ENCODE data around the gene PLD5.
A peak's percentile ranks its signal among the peaks of the same experiment; 100 is the strongest.
"Not testable (repeated sequence)": the region's sequence is repeated elsewhere in the genome, so short reads cannot be mapped to it uniquely, and the experiment has no call there.

Gene PLD5

DNA sequence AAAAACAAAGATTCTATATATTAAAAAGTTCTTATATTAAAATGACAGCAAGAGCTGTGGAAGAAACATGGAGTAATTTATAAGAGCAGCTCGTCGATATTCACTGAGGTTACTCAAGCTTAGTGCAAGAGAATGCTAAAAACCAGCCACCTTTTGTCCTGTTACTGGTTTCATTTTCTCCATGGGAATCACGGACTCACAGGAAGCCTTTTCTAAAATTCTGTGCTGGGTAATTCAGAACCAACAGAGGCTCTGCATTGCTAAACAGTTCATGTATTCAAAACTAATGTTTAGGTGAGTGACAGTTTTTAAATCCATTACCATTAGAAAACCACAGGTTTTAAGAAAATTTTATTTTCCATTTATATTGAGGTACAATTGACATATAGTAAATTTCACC is 377.8 kb downstream of the PLD5 start:
- no peak for DNase-seq (ENCODE audit: low read depth)

GRCh38 chr1:242140836-242141235 is 383.7 kb downstream of the PLD5 start:
- DNase-seq (ENCODE audit: low read depth) = no peak

DNA sequence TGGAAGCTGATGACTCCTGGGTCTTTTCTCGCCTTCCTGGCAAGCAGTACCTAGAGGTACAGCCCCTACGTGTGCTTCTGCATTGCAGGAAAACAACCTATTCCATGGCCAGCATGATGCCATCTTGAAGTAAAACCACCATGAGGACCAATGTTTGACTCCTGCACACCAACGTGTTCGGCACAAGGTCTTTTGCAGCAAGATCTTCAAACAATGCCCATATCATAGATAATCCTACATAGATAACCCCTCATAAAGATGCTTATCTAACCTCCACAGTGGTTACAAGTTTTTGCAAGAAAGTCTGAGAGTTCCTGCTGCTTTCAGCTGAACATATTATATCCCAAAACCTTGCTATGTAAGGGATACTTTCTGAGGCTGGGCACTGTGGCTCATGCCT is 384.5 kb downstream of the PLD5 start:
- DNase-seq (ENCODE audit: low read depth) = no peak

DNA sequence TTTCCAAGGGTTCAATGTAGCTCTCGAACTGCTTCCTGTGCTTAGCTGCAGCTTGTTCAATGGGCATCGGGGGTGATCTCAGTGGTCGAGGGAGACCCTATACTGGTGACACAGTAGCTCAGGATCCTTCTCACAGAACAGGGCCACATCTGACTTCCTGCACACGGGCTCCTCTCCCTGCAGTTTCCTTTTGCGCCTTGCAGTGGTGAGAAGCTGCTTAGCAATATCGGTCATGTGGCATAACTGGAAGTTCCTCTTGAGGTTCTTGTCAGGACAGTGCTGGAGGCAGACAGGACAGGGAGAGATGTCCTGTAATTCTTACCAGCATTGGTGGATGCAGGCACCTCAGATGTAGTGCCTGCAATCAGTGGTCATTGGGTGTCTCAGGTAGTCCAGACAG is 385.1 kb downstream of the PLD5 start:
- DNase-seq (ENCODE audit: low read depth) = no peak

DNA sequence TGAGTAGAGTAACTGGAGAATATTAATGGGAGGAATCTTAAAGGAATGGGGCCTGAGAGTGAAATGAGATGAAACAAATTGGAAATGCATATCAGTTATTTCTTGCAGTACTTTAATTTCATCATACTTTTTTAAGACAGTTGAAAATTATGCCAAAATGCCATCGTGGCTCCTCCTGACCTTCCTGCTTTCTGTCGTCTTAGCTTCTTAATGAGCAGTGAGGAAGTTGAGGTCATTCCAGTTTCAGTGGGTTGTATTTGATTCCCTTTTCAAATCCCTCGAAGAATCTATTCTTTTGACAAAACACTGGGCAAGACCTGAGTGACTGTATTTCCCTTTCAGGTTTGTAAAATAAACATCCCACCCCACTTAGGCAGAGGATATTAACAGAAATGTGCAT is 390.7 kb downstream of the PLD5 start:
- DNase-seq (ENCODE audit: low read depth) = no peak

GRCh38 chr1:242133351-242133750 is 391.1 kb downstream of the PLD5 start:
- DNase-seq (ENCODE audit: low read depth) = no peak

DNA sequence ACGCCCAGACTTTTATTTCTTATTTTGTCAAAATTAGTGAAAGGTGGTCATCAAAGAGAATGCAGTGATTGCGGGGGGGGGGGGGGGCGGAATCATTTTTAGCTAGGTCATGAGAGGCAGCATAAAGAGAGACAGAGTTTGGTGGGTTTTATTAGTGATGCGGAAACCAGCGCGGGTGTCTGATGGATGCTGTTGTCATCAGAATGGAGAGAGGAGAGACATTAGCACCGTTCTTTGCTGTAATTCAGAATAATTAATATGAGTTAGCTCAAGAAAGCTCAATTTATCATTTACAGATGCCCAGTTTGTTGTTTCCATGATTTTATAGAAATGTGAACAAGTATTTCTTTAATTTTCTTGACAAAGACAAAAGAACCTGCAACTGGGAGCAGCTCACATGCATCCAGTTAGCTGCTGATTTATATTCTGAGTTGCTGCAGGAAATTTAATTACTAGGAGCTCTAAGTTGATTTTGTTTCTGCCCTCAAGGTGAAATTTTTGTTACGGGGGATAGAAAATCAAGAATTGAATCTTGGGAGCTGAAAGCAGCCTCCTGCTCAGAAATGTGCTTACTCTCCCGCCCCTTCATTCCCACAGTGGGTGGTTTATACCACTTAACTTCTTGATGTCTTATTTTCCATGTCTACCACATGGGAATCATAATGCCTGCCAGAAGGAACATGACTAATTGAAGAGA is 392.2 kb downstream of the PLD5 start:
- DNase-seq (ENCODE audit: low read depth) = no peak

DNA sequence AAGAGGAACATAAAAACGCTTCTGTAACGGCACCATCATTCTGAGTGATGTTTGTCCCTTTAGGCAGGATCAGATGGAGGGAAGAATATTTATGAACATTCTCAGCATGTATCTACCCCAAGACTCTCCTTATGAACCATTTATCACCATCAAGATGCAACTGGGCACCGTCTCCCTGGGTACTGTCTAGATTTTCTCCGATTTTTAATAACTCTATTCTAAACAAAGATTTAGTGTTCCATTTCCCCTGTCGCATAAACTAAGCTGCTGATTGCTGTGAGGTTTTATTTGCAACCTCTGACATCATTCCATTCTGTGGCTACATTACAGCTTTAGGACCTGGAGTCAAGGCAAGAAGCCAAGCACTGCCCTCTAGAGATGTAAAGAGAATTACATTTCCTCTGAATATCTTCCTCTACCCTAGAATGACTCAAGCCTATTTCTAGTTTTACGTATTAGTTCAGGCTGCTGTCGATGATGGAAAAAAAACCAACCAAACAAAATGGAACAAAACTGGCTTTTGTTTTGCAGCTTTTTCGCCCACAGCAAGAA is 395.5 kb downstream of the PLD5 start:
- peak; percentile 17 for DNase-seq (ENCODE audit: low read depth)

DNA sequence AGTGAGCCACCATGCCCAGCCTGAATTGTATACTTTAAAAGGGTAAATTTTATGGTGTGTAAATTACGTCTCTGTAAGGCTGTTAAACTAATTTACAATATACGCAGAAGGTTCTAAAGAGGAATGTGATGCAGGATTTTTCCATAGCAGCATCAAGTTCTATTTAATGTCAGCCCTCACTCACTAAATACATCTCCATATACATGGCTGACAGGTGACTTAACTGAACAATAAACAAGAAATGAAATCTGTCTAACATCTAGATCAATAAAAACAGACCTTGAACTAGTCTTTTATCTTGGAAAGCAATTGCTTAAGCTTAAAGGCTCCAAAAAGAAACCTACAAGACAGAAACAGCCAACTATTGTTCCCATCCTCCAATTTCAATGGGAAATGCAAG is 404.1 kb downstream of the PLD5 start:
- DNase-seq (ENCODE audit: low read depth) = no peak

GRCh38 chr1:242100921-242101320 is 423.6 kb downstream of the PLD5 start:
- DNase-seq (ENCODE audit: low read depth) = no peak

- not testable (repeated sequence) for DNase-seq (ENCODE audit: low read depth)
Observed at GRCh38 chr1:242097283-242097682, 427.2 kb downstream of the PLD5 start.

DNA sequence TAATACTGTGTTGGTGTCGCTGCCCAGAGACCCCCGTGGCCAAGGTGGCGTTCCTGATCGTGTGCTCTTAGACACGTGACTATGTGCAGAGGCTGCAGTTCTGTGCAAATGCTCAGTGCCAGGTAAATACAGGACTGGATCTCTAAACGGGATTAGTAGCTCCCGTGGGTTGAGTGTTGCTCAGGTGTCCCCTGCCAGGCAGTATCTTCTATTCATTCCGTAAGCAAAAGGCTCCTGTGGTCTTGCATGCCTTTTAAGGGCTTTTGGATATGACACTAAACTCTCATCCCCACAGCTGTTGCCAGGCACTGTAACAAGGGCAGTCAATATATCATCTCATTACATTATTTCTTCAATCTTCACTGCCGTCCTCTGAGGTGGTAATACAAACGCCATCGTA is 431.4 kb downstream of the PLD5 start:
- no peak for DNase-seq (ENCODE audit: low read depth)

GRCh38 chr1:242089911-242090310 is 434.6 kb downstream of the PLD5 start:
- no peak for DNase-seq (ENCODE audit: low read depth)

DNA sequence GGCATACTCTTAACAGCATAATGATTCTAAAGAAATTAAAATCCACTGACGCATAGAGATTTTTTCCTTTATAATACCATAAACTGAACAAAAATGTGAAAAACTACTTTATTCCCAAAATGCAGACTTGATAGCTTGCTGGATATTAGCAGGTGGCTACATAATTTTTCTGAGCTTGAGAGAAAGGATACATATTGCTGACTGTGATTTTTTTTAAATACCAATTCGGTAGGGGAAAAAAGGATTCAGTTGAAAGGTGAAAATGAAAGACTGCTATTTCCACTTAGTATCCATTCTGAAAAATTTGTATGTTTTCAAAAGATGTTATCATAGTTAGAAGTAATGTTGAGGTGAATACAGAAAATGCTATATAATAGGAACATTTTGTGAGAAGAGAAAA is 435.6 kb downstream of the PLD5 start:
- no peak for DNase-seq (ENCODE audit: low read depth)

DNA sequence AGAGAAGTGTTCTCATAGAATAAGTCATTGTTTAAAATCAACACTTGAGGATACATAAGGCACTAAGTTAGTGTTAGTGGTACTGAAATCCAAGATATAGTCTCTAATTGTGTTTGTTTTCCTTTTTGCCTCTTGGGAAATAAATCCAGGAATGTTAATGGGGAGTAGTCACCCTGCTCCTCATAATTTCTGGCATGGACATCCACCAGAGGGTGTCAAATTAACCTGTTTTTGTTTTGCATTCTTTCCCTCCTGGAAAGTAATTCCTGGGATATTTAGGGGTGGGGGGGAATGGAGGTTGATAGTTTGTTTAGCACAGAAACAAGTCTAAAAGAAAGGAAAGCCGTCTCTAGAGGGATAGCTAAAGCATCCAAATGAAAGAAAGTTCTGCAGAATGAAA is 437.8 kb downstream of the PLD5 start:
- DNase-seq (ENCODE audit: low read depth) = no peak

DNA sequence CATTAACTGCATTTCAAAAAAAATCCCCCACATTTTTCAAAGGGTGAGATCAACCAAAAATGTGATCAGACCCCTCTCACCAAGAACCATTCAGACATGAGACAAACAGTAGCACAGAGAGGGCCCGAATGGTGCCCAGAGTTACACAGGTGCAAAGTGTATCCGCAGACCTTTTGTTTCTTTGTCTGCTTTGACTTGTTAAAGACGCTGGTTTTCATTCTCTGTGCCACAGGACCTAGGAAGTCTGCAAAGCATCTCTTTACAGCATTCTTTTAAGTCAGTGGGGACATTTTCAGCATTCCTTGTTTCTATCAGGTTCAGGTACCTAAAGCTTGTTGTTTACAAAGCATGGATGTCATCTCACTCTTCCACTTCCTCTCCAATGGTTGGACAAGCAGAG is 438.4 kb downstream of the PLD5 start:
- DNase-seq (ENCODE audit: low read depth) = no peak

- DNase-seq (ENCODE audit: low read depth) = no peak
Observed at GRCh38 chr1:242083742-242084141, 440.8 kb downstream of the PLD5 start.

- no peak for DNase-seq (ENCODE audit: low read depth)
Observed at GRCh38 chr1:242081446-242081845, 443.1 kb downstream of the PLD5 start.

GRCh38 chr1:242065813-242066212 is 458.7 kb downstream of the PLD5 start:
- no peak for DNase-seq (ENCODE audit: low read depth)

DNA sequence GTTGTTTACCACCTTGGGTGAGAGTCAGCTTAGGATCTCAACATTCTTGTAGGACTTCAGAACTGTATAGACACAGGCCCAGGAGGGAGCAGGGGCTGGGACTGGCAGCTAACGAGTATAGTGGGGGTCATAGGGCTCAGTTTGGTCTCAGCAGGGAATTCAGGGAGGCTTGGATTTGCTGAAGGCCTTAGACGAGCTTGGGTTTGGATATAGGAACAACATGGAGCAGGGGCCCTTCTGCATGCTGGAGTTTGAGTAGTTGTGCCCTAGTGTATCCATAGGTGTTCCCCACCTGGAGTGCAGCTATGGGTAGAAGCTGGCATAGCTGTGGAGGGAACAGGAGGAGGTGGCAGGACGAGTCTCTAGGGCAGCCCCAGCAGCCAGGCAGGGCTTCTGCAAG is 462.2 kb downstream of the PLD5 start:
- no peak for DNase-seq (ENCODE audit: low read depth)

DNA sequence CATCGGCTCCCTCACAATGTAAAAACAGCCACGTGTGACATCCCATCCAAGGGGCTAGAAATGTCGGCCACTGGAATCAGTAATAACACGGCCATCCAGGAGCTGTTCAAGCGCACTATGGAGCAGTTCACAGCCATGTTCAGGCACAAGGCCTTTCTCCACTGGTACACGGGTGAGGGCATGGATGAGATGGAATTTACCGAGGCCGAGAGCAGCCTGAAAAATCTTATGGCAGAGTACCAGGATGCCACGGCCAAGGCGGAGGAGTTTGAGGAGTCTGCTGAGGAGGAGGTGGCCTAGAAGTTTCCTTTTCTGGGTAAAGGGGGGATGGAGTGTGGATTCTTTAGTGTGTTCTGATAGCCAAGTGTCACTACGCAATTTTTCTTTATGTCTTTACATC is 464.5 kb downstream of the PLD5 start:
- DNase-seq (ENCODE audit: low read depth) = no peak

GRCh38 chr1:242058582-242058981 is 465.9 kb downstream of the PLD5 start:
- not testable (repeated sequence) for DNase-seq (ENCODE audit: low read depth)

GRCh38 chr1:242058181-242058580 is 466.3 kb downstream of the PLD5 start:
- not testable (repeated sequence) for DNase-seq (ENCODE audit: low read depth)

- DNase-seq (ENCODE audit: low read depth) = no peak
Observed at GRCh38 chr1:242057745-242058115, 466.8 kb downstream of the PLD5 start.
